Measurements from ENCODE around the gene CDC25A. TPM values are rescaled to one million over a fixed set of nuclear protein-coding genes. Genes with fewer than 3 reads are reported as not detected.

The CDC25A gene
- polyA plus RNA-seq, 4 donors = 10.3 to 13.1 (median 11.7) TPM

GRCh38 chr3:48199117-48199516 lies 10.9 kb upstream of the CDC25A start:
- no peak for DNase-seq (ENCODE audit: low read depth in 4 of 4, low spot score in 3 of 4)

- no peak for DNase-seq (ENCODE audit: low read depth in 4 of 4, low spot score in 3 of 4)
Observed at GRCh38 chr3:48196611-48197010, 8.4 kb upstream of the CDC25A start.

GRCh38 chr3:48194446-48195071 lies 6.3 kb upstream of the CDC25A start:
- peak in 1 of 4 donors; percentile 39 for DNase-seq (ENCODE audit: low read depth in 4 of 4, low spot score in 3 of 4)

- no peak for DNase-seq (ENCODE audit: low read depth in 4 of 4, low spot score in 3 of 4)
Observed at GRCh38 chr3:48190911-48191310, 2.7 kb upstream of the CDC25A start.

GRCh38 chr3:48189321-48189720 lies 1.1 kb upstream of the CDC25A start:
- no peak for DNase-seq (ENCODE audit: low read depth in 4 of 4, low spot score in 3 of 4)

GRCh38 chr3:48187579-48188265 lies 495 bp downstream of the CDC25A start:
- DNase-seq (ENCODE audit: low read depth in 4 of 4, low spot score in 3 of 4) = peak in 3 of 4 donors; percentile 39 to 51 (median 49)

- DNase-seq (ENCODE audit: low read depth in 4 of 4, low spot score in 3 of 4) = peak in 1 of 4 donors; percentile 15
Observed at GRCh38 chr3:48187301-48187578, 977 bp downstream of the CDC25A start.

- no peak for DNase-seq (ENCODE audit: low read depth in 4 of 4, low spot score in 3 of 4)
Observed at GRCh38 chr3:48186631-48187300, 1.5 kb downstream of the CDC25A start.

GRCh38 chr3:48185129-48185528 lies 3.1 kb downstream of the CDC25A start:
- no peak for DNase-seq (ENCODE audit: low read depth in 4 of 4, low spot score in 3 of 4)

- no peak for DNase-seq (ENCODE audit: low read depth in 4 of 4, low spot score in 3 of 4)
Observed at GRCh38 chr3:48184299-48184698, 3.9 kb downstream of the CDC25A start.

- no peak for DNase-seq (ENCODE audit: low read depth in 4 of 4, low spot score in 3 of 4)
Observed at GRCh38 chr3:48180531-48181253, 7.5 kb downstream of the CDC25A start.

- DNase-seq (ENCODE audit: low read depth in 4 of 4, low spot score in 3 of 4) = no peak
Observed at GRCh38 chr3:48180021-48180420, 8.2 kb downstream of the CDC25A start.

GRCh38 chr3:48178072-48178471 lies 10.1 kb downstream of the CDC25A start:
- no peak for DNase-seq (ENCODE audit: low read depth in 4 of 4, low spot score in 3 of 4)

- peak in 3 of 4 donors; percentile 46 to 49 (median 49) for DNase-seq (ENCODE audit: low read depth in 4 of 4, low spot score in 3 of 4)
Observed at GRCh38 chr3:48157950-48158376, 30.3 kb downstream of the CDC25A start.

GRCh38 chr3:48157202-48157840 lies 30.9 kb downstream of the CDC25A start:
- DNase-seq (ENCODE audit: low read depth in 4 of 4, low spot score in 3 of 4) = no peak

- DNase-seq (ENCODE audit: low read depth in 4 of 4, low spot score in 3 of 4) = no peak
Observed at GRCh38 chr3:48156163-48156562, 32.1 kb downstream of the CDC25A start.

- no peak for DNase-seq (ENCODE audit: low read depth in 4 of 4, low spot score in 3 of 4)
Observed at GRCh38 chr3:48155122-48155521, 33.1 kb downstream of the CDC25A start.

- DNase-seq (ENCODE audit: low read depth in 4 of 4, low spot score in 3 of 4) = no peak
Observed at GRCh38 chr3:48151807-48152427, 36.3 kb downstream of the CDC25A start.

GRCh38 chr3:48151058-48151806 lies 37.0 kb downstream of the CDC25A start:
- DNase-seq (ENCODE audit: low read depth in 4 of 4, low spot score in 3 of 4) = peak in 3 of 4 donors; percentile 62 to 72 (median 63)

- no peak for DNase-seq (ENCODE audit: low read depth in 4 of 4, low spot score in 3 of 4)
Observed at GRCh38 chr3:48143992-48144391, 44.2 kb downstream of the CDC25A start.

Data from right renal pelvis (tissue), 4 donors.